Measurements from ENCODE around the gene SIN3B. TPM values are rescaled to one million over a fixed set of nuclear protein-coding genes. Genes with fewer than 3 reads are reported as not detected.

SIN3B gene
- total RNA-seq, 1 donor from 2014 or later: 44.0 TPM

DNA sequence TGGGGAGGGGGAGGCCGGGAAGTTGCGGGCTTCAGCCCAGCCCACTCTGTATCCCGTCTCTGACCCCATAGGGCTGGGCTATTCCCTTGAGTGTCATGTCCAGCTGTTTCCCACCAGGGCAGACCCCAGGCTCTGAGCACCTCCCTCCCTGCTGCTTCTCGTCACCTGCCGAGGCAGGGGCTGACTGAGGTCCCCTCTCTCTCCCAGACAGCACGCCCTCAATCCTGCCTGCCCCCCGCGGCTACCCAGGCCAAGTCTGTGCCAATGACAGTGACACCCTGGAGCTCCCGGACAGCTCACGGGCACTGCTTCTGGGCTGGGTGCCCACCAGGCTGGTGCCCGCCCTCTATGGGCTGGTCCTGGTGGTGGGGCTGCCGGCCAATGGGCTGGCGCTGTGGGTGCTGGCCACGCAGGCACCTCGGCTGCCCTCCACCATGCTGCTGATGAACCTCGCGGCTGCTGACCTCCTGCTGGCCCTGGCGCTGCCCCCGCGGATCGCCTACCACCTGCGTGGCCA lies 60.2 kb downstream of the SIN3B start:
- DNase-seq (ENCODE audit: low read depth in 2 of 2): peak in 1 of 2 donors; percentile 44

DNA sequence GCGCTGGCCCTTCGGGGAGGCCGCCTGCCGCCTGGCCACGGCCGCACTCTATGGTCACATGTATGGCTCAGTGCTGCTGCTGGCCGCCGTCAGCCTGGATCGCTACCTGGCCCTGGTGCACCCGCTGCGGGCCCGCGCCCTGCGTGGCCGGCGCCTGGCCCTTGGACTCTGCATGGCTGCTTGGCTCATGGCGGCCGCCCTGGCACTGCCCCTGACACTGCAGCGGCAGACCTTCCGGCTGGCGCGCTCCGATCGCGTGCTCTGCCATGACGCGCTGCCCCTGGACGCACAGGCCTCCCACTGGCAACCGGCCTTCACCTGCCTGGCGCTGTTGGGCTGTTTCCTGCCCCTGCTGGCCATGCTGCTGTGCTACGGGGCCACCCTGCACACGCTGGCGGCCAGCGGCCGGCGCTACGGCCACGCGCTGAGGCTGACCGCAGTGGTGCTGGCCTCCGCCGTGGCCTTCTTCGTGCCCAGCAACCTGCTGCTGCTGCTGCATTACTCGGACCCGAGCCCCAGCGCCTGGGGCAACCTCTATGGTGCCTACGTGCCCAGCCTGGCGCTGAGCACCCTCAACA lies 60.8 kb downstream of the SIN3B start:
- DNase-seq (ENCODE audit: low read depth in 2 of 2): peak in 1 of 2 donors; percentile 74

DNA sequence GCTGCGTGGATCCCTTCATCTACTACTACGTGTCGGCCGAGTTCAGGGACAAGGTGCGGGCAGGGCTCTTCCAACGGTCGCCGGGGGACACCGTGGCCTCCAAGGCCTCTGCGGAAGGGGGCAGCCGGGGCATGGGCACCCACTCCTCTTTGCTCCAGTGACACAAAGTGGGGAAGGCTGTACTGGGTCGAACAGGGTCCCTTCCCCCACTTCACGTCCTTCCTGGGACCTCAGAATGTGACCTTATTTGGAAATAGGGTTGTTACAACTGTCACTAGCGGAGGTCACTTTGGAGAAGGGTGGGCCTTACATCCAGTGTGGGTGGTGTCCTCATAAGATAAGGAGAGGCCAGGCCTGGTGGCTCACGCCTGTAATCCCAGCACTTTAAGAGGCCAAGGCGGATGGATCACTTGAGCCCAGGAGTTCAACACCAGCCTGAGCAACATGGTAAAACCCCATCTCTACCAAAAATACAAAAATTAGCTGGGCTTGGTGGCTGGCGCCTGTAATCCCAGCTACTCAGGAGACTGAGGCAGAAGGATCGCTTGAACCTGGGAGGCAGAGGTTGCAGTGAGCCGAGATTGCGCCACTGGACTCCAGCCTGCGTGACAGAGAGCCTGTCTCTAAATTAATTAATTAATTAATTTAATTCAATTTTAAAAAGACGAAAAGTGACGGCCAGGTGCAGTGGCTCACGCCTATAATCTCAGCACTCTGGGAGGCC lies 61.4 kb downstream of the SIN3B start:
- DNase-seq (ENCODE audit: low read depth in 2 of 2): no peak

DNA sequence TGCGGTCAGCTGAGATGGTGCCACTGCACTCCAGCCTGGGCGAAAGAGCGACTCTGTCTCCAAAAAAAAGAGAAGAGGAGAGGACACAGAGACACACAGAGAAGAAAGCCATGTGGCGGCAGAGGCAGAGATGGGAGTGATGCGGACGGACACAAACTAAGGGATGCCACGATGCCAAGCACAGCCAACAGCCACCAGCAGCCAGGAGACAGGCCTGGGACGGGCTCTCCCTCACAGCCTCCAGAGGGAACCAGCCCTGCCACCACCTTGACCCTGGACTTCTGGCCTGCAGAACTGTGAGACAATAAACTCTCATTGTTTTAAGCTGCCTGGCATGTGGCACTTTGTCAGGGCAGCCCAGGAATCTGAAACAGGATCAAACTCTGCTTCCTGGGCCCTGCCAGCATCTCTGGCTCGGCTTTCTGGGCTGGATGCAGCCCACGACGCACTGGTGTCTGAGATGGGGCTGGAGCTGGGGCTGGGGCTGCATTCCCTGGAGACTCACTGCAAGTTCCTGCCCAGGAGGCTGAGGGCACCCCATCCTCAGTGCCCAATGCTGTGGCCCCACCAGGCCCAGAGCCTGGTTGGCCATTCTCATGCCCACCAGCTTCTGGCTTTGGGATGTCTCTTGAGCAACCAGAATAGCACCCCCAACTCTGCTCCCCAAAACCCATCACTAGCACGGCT lies 62.6 kb downstream of the SIN3B start:
- no peak for DNase-seq (ENCODE audit: low read depth in 2 of 2)

GRCh38 chr19:16892436-16892835 lies 63.2 kb downstream of the SIN3B start:
- DNase-seq (ENCODE audit: low read depth in 2 of 2): no peak

DNA sequence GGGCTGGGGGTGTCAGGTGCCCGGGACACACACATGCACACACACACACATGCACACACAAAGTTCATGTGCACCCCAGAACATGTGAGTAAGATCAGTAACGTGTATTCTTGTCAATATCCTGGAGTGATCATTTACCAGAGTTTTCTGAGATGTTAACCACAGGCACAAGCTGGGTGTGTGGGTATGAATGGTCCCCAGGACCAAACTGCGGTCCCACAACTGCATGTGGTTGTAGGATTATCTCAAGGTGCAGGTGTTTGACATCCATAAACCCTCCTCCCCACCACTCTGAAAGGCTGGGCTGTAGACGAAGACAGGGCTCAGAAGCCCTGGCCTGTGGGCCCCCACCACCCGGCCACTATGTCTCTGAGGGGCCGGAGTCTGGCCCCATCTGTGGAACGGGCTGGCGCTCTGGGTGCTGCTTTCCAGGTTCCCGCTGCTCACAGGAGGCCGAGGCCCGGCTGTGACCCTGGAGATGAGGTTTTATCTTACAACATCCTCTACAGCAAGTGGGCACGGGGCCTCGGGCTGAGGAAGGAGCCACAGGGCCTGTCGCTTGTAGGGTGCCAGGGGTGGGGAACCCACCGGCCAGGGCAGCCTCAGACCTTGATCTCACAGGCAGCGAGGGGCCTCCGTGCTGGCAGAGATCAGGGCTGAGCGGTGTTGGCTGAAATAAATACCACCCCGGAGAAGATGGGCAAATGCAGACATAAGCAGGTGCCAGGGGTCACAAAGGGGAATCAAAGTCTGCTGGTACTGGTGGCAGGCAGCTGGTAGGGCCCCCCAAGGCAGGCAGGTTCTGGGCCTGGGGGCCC lies 63.9 kb downstream of the SIN3B start:
- no peak for DNase-seq (ENCODE audit: low read depth in 2 of 2)

- DNase-seq (ENCODE audit: low read depth in 2 of 2): peak in 1 of 2 donors; percentile 72
Observed at GRCh38 chr19:16893686-16893989, 64.4 kb downstream of the SIN3B start.

DNA sequence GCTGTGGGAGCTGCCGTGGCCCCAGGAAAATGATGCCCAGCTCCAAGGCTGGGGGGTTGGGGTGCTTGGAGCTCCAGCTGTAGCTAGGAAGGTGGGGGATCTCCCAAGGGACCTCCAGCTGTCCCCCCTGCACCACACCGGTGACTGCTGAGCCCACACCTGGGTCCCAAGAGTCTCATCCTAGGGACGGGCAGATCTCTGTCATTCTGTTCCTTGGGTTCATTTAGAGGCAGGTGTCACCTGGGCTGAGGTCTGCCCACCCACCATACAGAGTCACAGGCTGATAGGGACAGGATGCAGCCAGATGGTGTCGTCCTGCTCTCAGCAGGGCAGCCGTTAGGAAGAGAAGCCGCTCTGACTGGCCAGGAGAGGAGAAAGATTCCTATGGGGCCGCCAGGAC lies 64.9 kb downstream of the SIN3B start:
- no peak for DNase-seq (ENCODE audit: low read depth in 2 of 2)

DNA sequence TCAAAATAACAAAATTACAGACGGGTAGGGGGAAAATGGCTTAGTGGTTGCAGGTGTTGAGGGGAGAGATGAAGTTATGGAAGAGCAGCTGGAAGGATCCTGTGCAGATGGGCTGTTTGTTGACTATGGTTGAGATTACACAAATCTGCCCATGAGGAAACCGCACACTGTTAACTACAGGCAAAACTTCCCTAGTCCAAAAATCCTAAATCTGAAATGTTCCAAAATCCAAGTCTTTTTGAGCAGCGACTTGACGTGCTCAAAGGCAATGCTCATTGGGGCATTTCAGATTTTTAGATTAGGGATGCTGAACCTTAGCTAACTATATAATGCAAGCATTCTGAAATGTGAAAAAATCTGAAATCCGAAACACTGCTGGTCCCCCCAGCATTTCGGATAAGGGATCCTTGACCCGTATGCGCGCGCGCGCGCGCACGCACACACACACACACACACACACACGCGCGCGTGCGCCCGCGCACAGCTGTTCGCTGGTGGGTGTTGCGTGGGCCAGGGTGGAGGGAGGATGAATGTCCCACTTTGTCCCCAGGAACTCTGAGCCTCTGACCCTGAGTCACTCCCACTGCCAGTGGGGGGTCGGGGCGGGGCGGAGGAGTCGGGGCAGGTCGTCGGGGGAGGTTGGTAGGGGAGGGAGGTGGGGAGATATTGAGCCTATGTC lies 66.4 kb downstream of the SIN3B start:
- DNase-seq (ENCODE audit: low read depth in 2 of 2): peak in 1 of 2 donors; percentile 47

GRCh38 chr19:16896146-16897028 lies 67.2 kb downstream of the SIN3B start:
- peak in 1 of 2 donors; percentile 23 for DNase-seq (ENCODE audit: low read depth in 2 of 2)

GRCh38 chr19:16897029-16897855 lies 68.0 kb downstream of the SIN3B start:
- DNase-seq (ENCODE audit: low read depth in 2 of 2): peak; percentile 97 to 99

- DNase-seq (ENCODE audit: low read depth in 2 of 2): peak; percentile 31 to 56
Observed at GRCh38 chr19:16897856-16898161, 68.6 kb downstream of the SIN3B start.

- DNase-seq (ENCODE audit: low read depth in 2 of 2): no peak
Observed at GRCh38 chr19:16898361-16899015, 69.3 kb downstream of the SIN3B start.

DNA sequence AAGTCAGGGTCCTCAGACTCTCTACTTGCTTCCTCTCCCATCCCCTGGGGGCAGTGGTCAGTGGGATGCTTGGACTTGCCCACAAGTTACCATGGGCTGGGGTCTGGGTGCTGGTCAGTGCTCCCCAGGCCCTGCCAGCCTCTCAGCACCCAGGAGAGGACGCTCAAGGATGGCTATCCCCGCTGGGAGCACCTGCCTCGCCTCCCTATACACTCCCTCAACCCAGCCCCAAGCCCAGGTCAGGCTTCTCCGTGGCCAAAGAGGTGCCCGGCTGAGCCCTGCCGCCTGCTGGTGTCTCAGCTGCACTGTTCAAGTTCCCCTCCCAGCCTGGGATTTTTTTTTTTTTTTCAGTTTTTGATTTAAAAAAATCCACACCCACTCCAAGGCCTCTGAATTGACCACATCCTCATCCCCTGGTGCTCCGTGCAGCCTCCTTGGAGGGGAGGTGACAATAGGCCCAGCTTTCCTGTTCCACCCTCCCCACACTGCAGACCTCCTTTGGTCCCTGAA lies 70.4 kb downstream of the SIN3B start:
- DNase-seq (ENCODE audit: low read depth in 2 of 2): peak; percentile 63 to 76

- no peak for DNase-seq (ENCODE audit: low read depth in 2 of 2)
Observed at GRCh38 chr19:16901491-16902175, 72.4 kb downstream of the SIN3B start.

- no peak for DNase-seq (ENCODE audit: low read depth in 2 of 2)
Observed at GRCh38 chr19:16902545-16902944, 73.3 kb downstream of the SIN3B start.

DNA sequence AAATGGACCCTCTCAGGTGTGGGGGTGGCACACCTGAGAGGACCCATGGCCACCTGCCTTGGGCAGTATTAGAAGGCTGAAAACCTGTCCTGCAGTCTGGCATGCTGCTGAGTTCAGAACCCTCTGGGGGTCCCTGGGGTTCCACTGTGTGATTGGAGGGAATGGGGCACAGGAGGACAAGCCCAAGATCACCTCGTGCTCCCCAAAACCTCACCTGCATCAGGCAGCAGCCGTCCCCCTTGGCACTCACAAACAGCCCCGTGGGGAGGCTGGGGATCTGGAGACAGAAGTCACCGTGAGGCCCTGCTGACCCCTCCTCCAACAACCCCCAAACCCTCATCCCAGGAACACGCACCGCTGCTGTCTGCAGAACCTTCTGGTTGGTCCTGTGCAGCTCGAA lies 74.1 kb downstream of the SIN3B start:
- no peak for DNase-seq (ENCODE audit: low read depth in 2 of 2)

DNA sequence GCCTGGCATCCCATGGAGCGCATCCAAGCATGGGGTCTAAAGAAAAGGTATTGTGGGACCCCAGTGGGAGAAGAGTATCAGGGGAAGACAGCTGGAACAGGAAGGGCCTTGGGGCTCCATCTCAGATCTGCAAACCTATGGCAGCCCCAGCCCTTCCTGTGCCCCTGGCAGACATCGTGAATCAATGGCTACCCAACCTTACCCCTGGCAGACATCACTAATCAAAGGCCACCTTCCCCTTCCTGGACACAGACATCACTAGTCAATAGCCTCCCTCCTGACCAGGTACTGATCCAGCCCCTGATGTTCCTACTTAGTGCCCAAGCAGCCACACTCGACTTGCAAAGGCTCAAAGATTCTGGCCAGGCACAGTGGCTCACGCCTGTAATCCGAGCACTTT lies 75.4 kb downstream of the SIN3B start:
- no peak for DNase-seq (ENCODE audit: low read depth in 2 of 2)

Measured in lung microvascular endothelial cell (primary cell).